Measurements from ENCODE around the gene LYRM4. TPM values are rescaled to one million over a fixed set of nuclear protein-coding genes. Genes with fewer than 3 reads are reported as not detected.

The LYRM4 gene
- total and polyA plus RNA-seq, 2 experiments from 2014 or later = 51.0 to 62.0 TPM

GRCh38 chr6:5247201-5247600 lies 13.5 kb downstream of the LYRM4 start:
- H3K4me3 ChIP-seq = no peak overlapping the region
- H3K79me2 ChIP-seq (replicated peaks; ENCODE audit: insufficient read depth) = peaks cover 77% of the 10 kb centered on the region
- ATAC-seq = no peak
- peaks cover 5% of the 10 kb centered on the region for H3K27me3 Mint-ChIP-seq (ENCODE audit: insufficient read depth, low read depth, poor library complexity)
- H3K4me1 ChIP-seq (ENCODE audit: insufficient read depth) = no peaks in the 10 kb centered on the region
- H3F3A ChIP-seq (replicated peaks; ENCODE audit: low read depth) = no peaks in the 10 kb centered on the region
- H3K4me3 Mint-ChIP-seq = no peak overlapping the region
- no peak overlapping the region for H2AFZ ChIP-seq
- H3K4me2 ChIP-seq = no peak overlapping the region
- H3K27ac Mint-ChIP-seq = no peak overlapping the region
- no peaks in the 10 kb centered on the region for H3K27me3 ChIP-seq (ENCODE audit: insufficient read depth)
- peaks cover 11% of the 10 kb centered on the region; the same call in 2 of the 3 replicates for H3K4me1 Mint-ChIP-seq
- H3K9me3 Mint-ChIP-seq = peaks cover 2% of the 10 kb centered on the region; the same call in 2 of the 3 replicates
- no peak for TF ChIP-seq ETS1 (IDR thresholded peaks at IDR 0.05)
- TF ChIP-seq STAT1 (IDR thresholded peaks at IDR 0.05; ENCODE audit: unreplicated experiment) = no peak
- TF ChIP-seq NANOG (IDR thresholded peaks at IDR 0.05; ENCODE audit: borderline replicate concordance) = no peak
- TF ChIP-seq REST (IDR thresholded peaks at IDR 0.05; ENCODE audit: unreplicated experiment) = no peak
- TF ChIP-seq EZH2 (IDR thresholded peaks at IDR 0.05; ENCODE audit: low read depth, unreplicated experiment) = no peak
- no peak for TF ChIP-seq ZNF114 (CRISPR knock-in tag; IDR thresholded peaks at IDR 0.05)
- no peak for TF ChIP-seq CTCF (conservative IDR thresholded peaks at IDR 0.05; ENCODE audit: low read depth in 2 of 2)
- no peak for TF ChIP-seq JUNB (IDR thresholded peaks at IDR 0.05; ENCODE audit: unreplicated experiment)
- TF ChIP-seq ZNF462 (CRISPR knock-in tag; IDR thresholded peaks at IDR 0.05) = no peak
- TF ChIP-seq POLR2AphosphoS5 (IDR thresholded peaks at IDR 0.05; ENCODE audit: low read depth) = no peak
- no peak for TF ChIP-seq CREB1 (CRISPR knock-in tag; IDR thresholded peaks at IDR 0.05; ENCODE audit: low read depth)
- no peak for TF ChIP-seq ZNF331 (CRISPR knock-in tag; IDR thresholded peaks at IDR 0.05; ENCODE audit: low read depth)
- TF ChIP-seq EZH2phosphoT487 (IDR thresholded peaks at IDR 0.05; ENCODE audit: unreplicated experiment) = no peak
- H3K36me3 ChIP-seq (ENCODE audit: insufficient read depth) = no peaks in the 10 kb centered on the region
- H3K9me2 ChIP-seq (ENCODE audit: insufficient read depth) = no peaks in the 10 kb centered on the region
- peaks cover 13% of the 10 kb centered on the region for H3K36me3 Mint-ChIP-seq (ENCODE audit: low read depth)
- no peak overlapping the region for H3K27ac ChIP-seq (ENCODE audit: low read depth)
- H4K20me1 ChIP-seq (replicated peaks; ENCODE audit: insufficient read depth) = peaks cover 49% of the 10 kb centered on the region
- DNase-seq (ENCODE audit: low spot score) = no peak
